CD14-positive monocyte (primary cell): ENCODE measurements around the gene ZBTB44. TPM values are rescaled to one million over a fixed set of nuclear protein-coding genes. Genes with fewer than 3 reads are reported as not detected.

Source experiments
- DNase-seq, 3 donors: peaks; one replicate each; pipeline ENCODE4 v3.0.0-alpha.2; 2011 to 2022
- H2AFZ ChIP-seq: 2 replicates; pipeline ENCODE4 v1.6.0; 2012; ENCODE audit warnings: mild to moderate bottlenecking, low read depth, low read length, inconsistent platforms; ENCODE audit not compliant: insufficient read depth, poor library complexity, severe bottlenecking
- H3K27ac ChIP-seq, 2 donors: 1 replicate in 1 of 2; 2 replicates in 1 of 2; pipeline ENCODE4 v1.5.1; 2012 to 2013; ENCODE audit warnings: low read length in 2 of 2, control low read depth in 1 of 2, inconsistent platforms in 1 of 2, low read depth in 1 of 2, mild to moderate bottlenecking in 1 of 2
- H3K27me3 ChIP-seq, 2 donors: one replicate each; pipeline versions ENCODE4 v1.6.0 to v1.6.1; 2011 to 2013; ENCODE audit warnings: low read length in 2 of 2; ENCODE audit not compliant: control insufficient read depth in 2 of 2, insufficient read depth in 2 of 2
- H3K36me3 ChIP-seq, 2 donors: replicated peaks in 1 of 2; 1 replicate in 1 of 2; 2 replicates in 1 of 2; pipeline versions ENCODE4 v1.5.1 to v1.6.1; 2012 to 2013; ENCODE audit warnings: low read length in 2 of 2, control low read depth in 1 of 2, inconsistent platforms in 1 of 2, mild to moderate bottlenecking in 1 of 2; ENCODE audit not compliant: insufficient read depth in 2 of 2, control insufficient read depth in 1 of 2
- H3K4me1 ChIP-seq, 2 donors: 1 replicate in 1 of 2; 2 replicates in 1 of 2; pipeline versions ENCODE4 v1.5.1 to v1.6.1; 2012 to 2013; ENCODE audit warnings: low read length in 2 of 2, control low read depth in 1 of 2, inconsistent platforms in 1 of 2, mild to moderate bottlenecking in 1 of 2, moderate library complexity in 1 of 2; ENCODE audit not compliant: insufficient read depth in 2 of 2, control insufficient read depth in 1 of 2
- H3K4me2 ChIP-seq: replicated peaks from 2 replicates; pipeline ENCODE3; 2012; ENCODE audit warnings: low read length, moderate library complexity, mild to moderate bottlenecking; ENCODE audit not compliant: poor library complexity, severe bottlenecking; ENCODE audit errors: extremely low read depth
- H3K4me3 ChIP-seq, 3 experiments: fragments of 200-600 bp in 1 of 3; sonication (generic) in 1 of 3; replicated peaks in 1 of 3; 1 replicate in 2 of 3; 2 replicates in 1 of 3; pipeline ENCODE4 v1.5.1; 2011 to 2013; ENCODE audit warnings: low read length in 3 of 3, mild to moderate bottlenecking in 3 of 3, control low read depth in 2 of 3, low read depth in 2 of 3, inconsistent platforms in 1 of 3, moderate library complexity in 1 of 3
- H3K79me2 ChIP-seq: 2 replicates; pipeline ENCODE4 v1.6.0; 2012; ENCODE audit warnings: mild to moderate bottlenecking, control low read depth, inconsistent platforms, low read length, moderate library complexity; ENCODE audit not compliant: insufficient read depth
- H3K9ac ChIP-seq: 2 replicates; pipeline ENCODE4 v1.6.0; 2017; ENCODE audit warnings: low read length, mild to moderate bottlenecking; ENCODE audit not compliant: insufficient read depth, poor library complexity, severe bottlenecking
- H3K9me3 ChIP-seq, 2 donors: replicated peaks in 1 of 2; 1 replicate in 1 of 2; 2 replicates in 1 of 2; pipeline versions ENCODE4 v1.5.1 to v1.6.1; 2012 to 2013; ENCODE audit warnings: low read length in 2 of 2, control low read depth in 1 of 2; ENCODE audit not compliant: control insufficient read depth in 1 of 2, insufficient read depth in 1 of 2
- H4K20me1 ChIP-seq: 2 replicates; pipeline ENCODE4 v1.6.0; 2012; ENCODE audit warnings: mild to moderate bottlenecking, low read length, control low read depth, moderate library complexity; ENCODE audit not compliant: insufficient read depth
- H3K27ac Mint-ChIP-seq, 7 donors: one replicate each; pipeline ENCODE4 v1.8.0; 2020; ENCODE audit warnings: mild to moderate bottlenecking in 7 of 7, mixed read lengths in 7 of 7, moderate library complexity in 6 of 7, inconsistent platforms in 2 of 7
- H3K27me3 Mint-ChIP-seq, 3 donors: one replicate each; pipeline ENCODE4 v1.8.0; 2021 to 2022; ENCODE audit warnings: low read depth in 3 of 3, mild to moderate bottlenecking in 3 of 3, mixed read lengths in 3 of 3, moderate library complexity in 3 of 3, inconsistent platforms in 1 of 3
- H3K36me3 Mint-ChIP-seq, 2 donors: one replicate each; pipeline ENCODE4 v1.8.0; 2020; ENCODE audit warnings: mixed read lengths in 2 of 2, inconsistent platforms in 1 of 2, mild to moderate bottlenecking in 1 of 2
- H3K4me1 Mint-ChIP-seq: one replicate; pipeline ENCODE4 v1.8.0; 2020; ENCODE audit warnings: mild to moderate bottlenecking, mixed read lengths
- H3K4me3 Mint-ChIP-seq, 2 donors: one replicate each; pipeline ENCODE4 v1.8.0; 2020; ENCODE audit warnings: mild to moderate bottlenecking in 2 of 2, mixed read lengths in 2 of 2, moderate library complexity in 1 of 2
- H3K9me3 Mint-ChIP-seq, 7 donors: one replicate each; pipeline ENCODE4 v1.8.0; 2020 to 2022; ENCODE audit warnings: mixed read lengths in 7 of 7, mild to moderate bottlenecking in 6 of 7, moderate library complexity in 6 of 7, inconsistent platforms in 2 of 7
- CTCF ChIP-seq: fragments of 200-600 bp; IDR thresholded peaks from one replicate; pipeline ENCODE4 v1.8.0; 2022; ENCODE audit warnings: antibody characterized with exemption, mild to moderate bottlenecking
- WGBS: methylation state at CpG from one replicate; pipeline ENCODE4 v1.1.5; 2013; ENCODE audit warnings: missing lambda C conversion rate; ENCODE audit not compliant: insufficient coverage; 5-methylcytosine and 5-hydroxymethylcytosine counted together
- intact Hi-C, 2 donors: fragments of 100-400 bp; cut with micrococcal nuclease; formaldehyde crosslinking; loops; one replicate each; pipeline versions ENCODE4 v1.15.0 to v1.15.1; 2023
- polyA plus RNA-seq, 3 donors: library from polyadenylated mRNA; depleted of rRNA in 1 of 3; unstranded in 2 of 3; stranded (reverse) in 1 of 3; fragments of 300-500 nt in 2 of 3; fragments of >200 nt in 1 of 3; fragmentation: Illumina TruSeq in 2 of 3; gene quantifications; 1 replicate in 2 of 3; 2 replicates in 1 of 3; pipeline ENCODE4 v1.2.3, GENCODE V29; 2012 to 2021

The ZBTB44 gene
- polyA plus RNA-seq, 3 donors, result 2.4 to 21.3 (median 2.7) TPM

- no peak for TF ChIP-seq CTCF
- Histone ChIP-seq H3K27ac (no peak overlapping the region), H3K4me1 (peaks cover 0 to 7% of the 10 kb centered on the region in 2 donors), H2AFZ (no peak overlapping the region), H3K27me3 (no peaks in the 10 kb centered on the region), H3K4me3 (no peak overlapping the region), H3K9me3 (no peaks in the 10 kb centered on the region), H3K36me3 (peaks cover 9 to 71% of the 10 kb centered on the region in 2 donors), H3K9ac (no peak overlapping the region), H4K20me1 (peaks cover 34% of the 10 kb centered on the region), H3K4me2 (no peak overlapping the region), H3K79me2 (peaks cover 41% of the 10 kb centered on the region)
- no peak for DNase-seq
- Mint-ChIP-seq H3K27me3 (no peaks in the 10 kb centered on the region), H3K27ac (peak overlapping the region in 1 of 7 donors; percentile 35), H3K9me3 (peaks cover 0 to 2% (median 0%) of the 10 kb centered on the region in 7 donors), H3K4me1 (peaks cover 24% of the 10 kb centered on the region), H3K36me3 (peaks cover 49 to 53% of the 10 kb centered on the region in 2 donors), H3K4me3 (no peak overlapping the region)
- intact Hi-C loops, result no loop called here
- WGBS, result 60% methylated on average over 1 of the region's 4 CpGs
Observed at GRCh38 chr11:130262424-130262823, 52.3 kb downstream of the ZBTB44 start.

- H3K4me3 Mint-ChIP-seq, result no peak overlapping the region
- WGBS, result 100% methylated on average over 2 of the region's 5 CpGs
- Histone ChIP-seq H3K36me3 (peaks cover 6 to 63% of the 10 kb centered on the region in 2 donors), H3K4me3 (no peak overlapping the region), H3K4me2 (no peak overlapping the region), H2AFZ (no peak overlapping the region), H3K9me3 (no peaks in the 10 kb centered on the region), H3K27ac (no peak overlapping the region), H3K9ac (no peak overlapping the region), H3K79me2 (peaks cover 45% of the 10 kb centered on the region), H3K27me3 (no peaks in the 10 kb centered on the region), H3K4me1 (peaks cover 0 to 7% of the 10 kb centered on the region in 2 donors), H4K20me1 (peaks cover 29% of the 10 kb centered on the region)
- DNase-seq, result no peak
- TF ChIP-seq CTCF, result no peak
- H3K36me3 Mint-ChIP-seq, result peaks cover 49 to 51% of the 10 kb centered on the region in 2 donors
- peaks cover 0 to 4% (median 0%) of the 10 kb centered on the region in 7 donors for H3K9me3 Mint-ChIP-seq
- no peak overlapping the region for H3K27ac Mint-ChIP-seq
- intact Hi-C loops, result no loop called here
- H3K4me1 Mint-ChIP-seq, result peaks cover 27% of the 10 kb centered on the region
- no peaks in the 10 kb centered on the region for H3K27me3 Mint-ChIP-seq
Observed at GRCh38 chr11:130261571-130261970, 53.1 kb downstream of the ZBTB44 start.
